ENCODE measurements around the gene GPR3. TPM values are rescaled to one million over a fixed set of nuclear protein-coding genes. Genes with fewer than 3 reads are reported as not detected.

The GPR3 gene
- total RNA-seq, 1 experiment from 2014 or later, result 4.4 TPM

GRCh38 chr1:27380224-27380623 lies 12.2 kb upstream of the GPR3 start:
- H2BK120ac ChIP-seq (ENCODE audit: low read depth, low read length, poor library complexity, severe bottlenecking), result no peak overlapping the region
- H4K91ac ChIP-seq (ENCODE audit: insufficient read length, low read depth, low read length), result no peak overlapping the region
- no peak overlapping the region for H3K18ac ChIP-seq (ENCODE audit: insufficient read length, low read depth, low read length)
- H3K27ac ChIP-seq (ENCODE audit: insufficient read length, low read depth, low read length), result no peak overlapping the region
- H4K8ac ChIP-seq (replicated peaks; ENCODE audit: insufficient read length, low read depth, low read length), result no peak overlapping the region
- no peaks in the 10 kb centered on the region for H3K27me3 ChIP-seq (ENCODE audit: insufficient read depth, low read length)
- H4K20me1 ChIP-seq (ENCODE audit: control insufficient read depth, insufficient read depth, insufficient read length), result no peaks in the 10 kb centered on the region
- Mint-ChIP-seq H3K9me3 (no peaks in the 10 kb centered on the region), H3K36me3 (ENCODE audit: insufficient read depth in 1 of 3, low read depth in 3 of 3) (no peaks in the 10 kb centered on the region; a peak in 1 of 7 replicates), H3K27me3 (ENCODE audit: low read depth) (peaks cover 25% of the 10 kb centered on the region), H3K27ac (no peak overlapping the region), H3K4me3 (no peak overlapping the region), H3K4me1 (peaks cover 8 to 17% of the 10 kb centered on the region in 2 experiments)
- no peak overlapping the region for H3K14ac ChIP-seq (ENCODE audit: insufficient read depth, low read length)
- H3K4me2 ChIP-seq (ENCODE audit: insufficient read depth, insufficient read length, low read length), result no peak overlapping the region
- H3K23ac ChIP-seq (ENCODE audit: insufficient read length, low read depth, low read length), result no peak overlapping the region
- no CpG with 5 or more reads among the region's 4 CpGs for WGBS (ENCODE audit: extremely low coverage, insufficient read length, low lambda C conversion rate)
- DNase-seq, result no peak
- no peak overlapping the region for H3K4ac ChIP-seq (ENCODE audit: low read depth, low read length)
- H3K9ac ChIP-seq (ENCODE audit: extremely low read depth, insufficient read length, low read length), result no peak overlapping the region
- H3K56ac ChIP-seq (ENCODE audit: insufficient read length, low read depth, low read length), result no peak overlapping the region
- no peaks in the 10 kb centered on the region; the same call in 1 of the 2 replicates for H3K4me1 ChIP-seq (ENCODE audit: insufficient read depth, low read length)
- H2BK20ac ChIP-seq (ENCODE audit: low read depth, low read length, poor library complexity, severe bottlenecking), result no peak overlapping the region
- no peak overlapping the region for H3T11ph ChIP-seq (ENCODE audit: low read length)
- no peaks in the 10 kb centered on the region for H3K79me1 ChIP-seq (ENCODE audit: insufficient read depth, low read depth, low read length, poor library complexity, severe bottlenecking)
- H2BK15ac ChIP-seq (ENCODE audit: low read depth, low read length), result no peak overlapping the region
- no peak overlapping the region for H2BK12ac ChIP-seq (ENCODE audit: insufficient read length, low read depth, low read length)
- H3K79me2 ChIP-seq (ENCODE audit: insufficient read depth, low read length), result no peaks in the 10 kb centered on the region
- no peak for TF ChIP-seq CTCF (conservative IDR thresholded peaks at IDR 0.05)
- no peak overlapping the region for H2BK5ac ChIP-seq (ENCODE audit: insufficient read length, low read length)
- no peak overlapping the region for H2AFZ ChIP-seq (ENCODE audit: low read length)
- H3K23me2 ChIP-seq (ENCODE audit: insufficient read length, low read depth, low read length, poor library complexity, severe bottlenecking), result peaks cover 6% of the 10 kb centered on the region
- no peaks in the 10 kb centered on the region for H3K9me3 ChIP-seq (ENCODE audit: control insufficient read depth, low read depth, low read length)
- no peak overlapping the region for H4K5ac ChIP-seq (ENCODE audit: insufficient read length, low read depth, low read length)
- no peak overlapping the region for H2AK5ac ChIP-seq (ENCODE audit: insufficient read length, low read length)

All from H9 (cell line).